ENCODE measurements around the gene FAM170B.

FAM170B gene

GRCh38 chr10:49133706-49134248 is at the start of gene FAM170B:
Gene FAM170B (minus strand): TSS chr10:49134021. CDS start chr10:49133918, 103 bp downstream.
- peaks cover 0 to 20% (median 16%) of the 10 kb centered on the region in 11 experiments; a peak in 19 of 22 replicates for H3K9me3 ChIP-seq (replicated peaks in 1 of 11)
- H3K4me3 ChIP-seq = no peak within 1 kb of the TSS
- H3K9ac ChIP-seq = no peak within 1 kb of the TSS
- no peaks in the 10 kb centered on the region for H4K20me1 ChIP-seq
- peak within 1 kb of the TSS; percentile 43 to 62 (median 55); a peak in 20 of 22 replicates for H3K4me2 ChIP-seq
- no peaks in the 10 kb centered on the region for H3K27me3 ChIP-seq
- peaks cover 25 to 36% (median 34%) of the 10 kb centered on the region in 10 experiments for H3K4me1 ChIP-seq
- no peak for TF ChIP-seq Cebpa-rat (IDR thresholded peaks at IDR 0.05)
- H3K27ac ChIP-seq = no peak within 1 kb of the TSS
- no peaks in the 10 kb centered on the region for H3K36me3 ChIP-seq

DNA sequence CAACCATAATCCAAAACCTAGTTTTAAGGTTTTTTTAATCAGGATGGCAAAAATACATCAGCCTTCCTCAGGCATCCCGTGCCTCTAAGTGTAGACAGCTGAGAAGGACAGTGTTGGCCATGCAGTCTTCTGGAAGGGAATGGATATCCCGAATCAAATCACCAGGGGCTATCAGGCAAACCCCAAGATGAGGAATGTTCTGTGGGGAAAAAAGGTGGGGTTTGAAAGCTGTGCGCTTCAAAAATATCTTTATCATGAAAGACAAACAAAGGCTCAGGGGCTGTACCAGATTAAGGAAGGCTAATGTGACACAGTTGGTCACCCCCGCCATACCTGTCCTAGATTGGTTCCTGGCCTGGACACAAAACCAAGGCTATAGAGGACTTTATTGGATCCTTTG is 49.0 kb upstream of the FAM170B start:
- H3K27ac ChIP-seq = 0 out of 22 replicates have a peak overlapping the region, but pooled peaks of 1 of the 11 experiments have one; percentile 28
- H3K4me3 ChIP-seq = no peak overlapping the region
- no peaks in the 10 kb centered on the region for H3K9me3 ChIP-seq (replicated peaks in 1 of 11)
- H3K36me3 ChIP-seq = peaks cover 0 to 8% (median 0%) of the 10 kb centered on the region in 11 experiments; a peak in 1 of 22 replicates
- no peak for TF ChIP-seq Cebpa-rat (IDR thresholded peaks at IDR 0.05)
- no peak overlapping the region for H3K9ac ChIP-seq
- H3K27me3 ChIP-seq = no peaks in the 10 kb centered on the region
- peaks cover 47 to 100% (median 91%) of the 10 kb centered on the region in 10 experiments for H3K4me1 ChIP-seq
- peak overlapping the region in 5 of 11 experiments; percentile 46 to 98 (median 94); a peak in 9 of 22 replicates for H3K4me2 ChIP-seq
- peaks cover 0 to 40% (median 4%) of the 10 kb centered on the region in 11 experiments; a peak in 9 of 22 replicates for H4K20me1 ChIP-seq

GRCh38 chr10:49180444-49180860 is 46.6 kb upstream of the FAM170B start:
- Histone ChIP-seq H3K27ac (no peak overlapping the region), H4K20me1 (peaks cover 0 to 60% (median 9%) of the 10 kb centered on the region in 11 experiments; a peak in 12 of 22 replicates), H3K9ac (no peak overlapping the region), H3K4me1 (peaks cover 45 to 100% (median 88%) of the 10 kb centered on the region in 10 experiments), H3K9me3 (replicated peaks in 1 of 11) (no peaks in the 10 kb centered on the region), H3K27me3 (no peaks in the 10 kb centered on the region), H3K36me3 (peaks cover 0 to 17% (median 0%) of the 10 kb centered on the region in 11 experiments; a peak in 1 of 22 replicates), H3K4me3 (no peak overlapping the region), H3K4me2 (peak overlapping the region in 7 of 11 experiments; percentile 2 to 96 (median 88); a peak in 11 of 22 replicates)
- TF ChIP-seq Cebpa-rat (IDR thresholded peaks at IDR 0.05) = no peak

DNA sequence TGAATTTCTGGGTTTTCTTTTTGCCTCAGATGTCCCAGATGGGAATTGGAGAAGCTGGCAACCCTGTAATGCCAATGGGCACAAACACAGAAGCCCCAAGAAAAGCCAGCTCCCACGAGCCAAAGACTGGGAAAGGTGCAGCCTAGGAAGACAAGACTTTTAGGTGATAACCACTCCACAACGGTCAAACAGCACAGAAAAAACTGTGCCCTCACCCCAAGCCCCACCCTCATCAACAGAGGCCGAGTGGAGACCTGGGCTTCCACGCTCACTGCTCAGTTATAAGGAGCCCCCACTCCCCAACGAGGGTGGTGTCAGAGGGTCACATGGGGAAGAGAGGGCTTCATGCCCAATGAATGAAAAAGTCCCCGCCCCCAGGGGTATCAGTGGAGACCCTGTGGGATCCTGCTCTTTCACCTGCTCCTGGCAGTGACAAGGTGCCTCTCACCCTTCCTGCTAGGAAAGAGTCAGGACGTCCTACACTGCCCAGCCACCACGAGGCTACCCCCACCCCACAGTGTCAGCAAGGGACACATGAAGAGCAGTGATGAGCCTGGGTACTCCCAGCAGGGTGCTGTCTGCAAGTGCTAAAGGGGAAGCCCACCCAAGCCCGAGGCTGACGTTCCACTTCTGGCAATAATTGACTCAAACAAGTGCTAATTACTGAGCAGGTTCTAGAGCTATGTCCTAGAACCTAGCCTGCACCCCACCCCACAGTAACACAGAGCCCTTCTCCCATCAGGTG is 46.0 kb upstream of the FAM170B start:
- peaks cover 41 to 100% (median 88%) of the 10 kb centered on the region in 10 experiments for H3K4me1 ChIP-seq
- no peak for TF ChIP-seq Cebpa-rat (IDR thresholded peaks at IDR 0.05)

DNA sequence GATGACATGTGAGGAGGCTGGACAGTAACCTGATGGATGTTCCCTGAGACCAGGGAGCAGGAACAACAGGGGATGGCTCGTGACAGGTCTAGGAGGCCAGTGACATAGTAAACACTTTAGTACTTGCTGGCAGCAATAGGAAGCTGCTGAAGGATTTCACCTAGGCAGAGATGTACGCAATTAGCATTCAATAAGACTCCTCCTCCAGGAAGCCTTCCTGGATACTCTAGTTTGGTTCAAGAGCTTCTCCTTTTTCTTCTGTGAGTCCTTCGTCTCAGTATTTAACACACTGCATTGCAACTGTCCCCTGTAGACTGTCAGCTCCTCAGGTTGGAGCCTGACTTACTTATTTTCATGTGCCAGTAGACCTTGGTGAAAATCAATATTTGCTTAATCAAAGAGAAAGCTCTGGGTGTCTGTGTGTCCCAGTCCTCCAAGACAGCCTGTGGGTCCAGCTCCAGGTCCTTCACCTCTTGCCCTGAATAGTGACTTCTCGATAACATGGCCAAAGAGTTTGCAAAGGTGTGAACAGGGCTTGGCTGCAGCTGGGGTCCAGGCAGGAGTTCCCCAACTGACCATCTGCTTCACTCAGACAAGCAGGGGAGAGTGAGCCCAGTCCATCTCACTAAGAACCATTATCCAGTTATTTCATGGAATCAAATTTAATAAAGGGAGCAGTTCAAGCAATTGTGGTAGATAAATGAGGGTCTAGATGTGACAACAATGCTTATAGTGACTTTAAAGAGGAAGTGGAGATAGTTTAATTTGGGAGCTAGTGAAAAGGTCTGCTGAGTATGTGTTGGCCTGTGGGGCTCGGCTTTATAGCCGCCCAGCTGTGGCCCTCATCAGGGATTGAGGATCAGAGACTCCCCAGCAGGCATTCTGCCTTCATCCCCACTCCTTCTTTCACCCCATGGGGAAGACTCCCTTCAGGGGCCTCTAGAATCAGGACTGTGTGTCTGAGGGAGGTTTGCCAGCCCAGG is 45.0 kb upstream of the FAM170B start:
- peak overlapping the region in 4 of 11 experiments; percentile 8 to 91 (median 86); a peak in 7 of 22 replicates for H3K27ac ChIP-seq
- H3K4me1 ChIP-seq = peaks cover 41 to 100% (median 88%) of the 10 kb centered on the region in 10 experiments
- no peaks in the 10 kb centered on the region for H3K9me3 ChIP-seq (replicated peaks in 1 of 11)
- no peak overlapping the region for H3K4me3 ChIP-seq
- H4K20me1 ChIP-seq = peaks cover 0 to 75% (median 26%) of the 10 kb centered on the region in 11 experiments; a peak in 13 of 22 replicates
- peak overlapping the region in 9 of 11 experiments; percentile 19 to 96 (median 80); a peak in 15 of 22 replicates for H3K4me2 ChIP-seq
- no peak for TF ChIP-seq Cebpa-rat (IDR thresholded peaks at IDR 0.05)
- peaks cover 0 to 17% (median 0%) of the 10 kb centered on the region in 11 experiments; a peak in 1 of 22 replicates for H3K36me3 ChIP-seq
- no peaks in the 10 kb centered on the region for H3K27me3 ChIP-seq
- H3K9ac ChIP-seq = peak overlapping the region in 1 of 11 experiments; percentile 44; a peak in 2 of 22 replicates

More for the DNA sequence above, 46.0 kb upstream of the FAM170B start:
- Histone ChIP-seq H3K4me3 (no peak overlapping the region), H3K9me3 (replicated peaks in 1 of 11) (no peaks in the 10 kb centered on the region), H3K9ac (no peak overlapping the region; a peak in 1 of 22 replicates), H3K36me3 (peaks cover 0 to 17% (median 0%) of the 10 kb centered on the region in 11 experiments; a peak in 1 of 22 replicates), H4K20me1 (peaks cover 0 to 65% (median 15%) of the 10 kb centered on the region in 11 experiments; a peak in 12 of 22 replicates), H3K27ac (peak overlapping the region in 2 of 11 experiments; percentile 48 to 90; a peak in 4 of 22 replicates), H3K4me2 (peak overlapping the region in 8 of 11 experiments; percentile 21 to 96 (median 84); a peak in 14 of 22 replicates), H3K27me3 (no peaks in the 10 kb centered on the region)

DNA sequence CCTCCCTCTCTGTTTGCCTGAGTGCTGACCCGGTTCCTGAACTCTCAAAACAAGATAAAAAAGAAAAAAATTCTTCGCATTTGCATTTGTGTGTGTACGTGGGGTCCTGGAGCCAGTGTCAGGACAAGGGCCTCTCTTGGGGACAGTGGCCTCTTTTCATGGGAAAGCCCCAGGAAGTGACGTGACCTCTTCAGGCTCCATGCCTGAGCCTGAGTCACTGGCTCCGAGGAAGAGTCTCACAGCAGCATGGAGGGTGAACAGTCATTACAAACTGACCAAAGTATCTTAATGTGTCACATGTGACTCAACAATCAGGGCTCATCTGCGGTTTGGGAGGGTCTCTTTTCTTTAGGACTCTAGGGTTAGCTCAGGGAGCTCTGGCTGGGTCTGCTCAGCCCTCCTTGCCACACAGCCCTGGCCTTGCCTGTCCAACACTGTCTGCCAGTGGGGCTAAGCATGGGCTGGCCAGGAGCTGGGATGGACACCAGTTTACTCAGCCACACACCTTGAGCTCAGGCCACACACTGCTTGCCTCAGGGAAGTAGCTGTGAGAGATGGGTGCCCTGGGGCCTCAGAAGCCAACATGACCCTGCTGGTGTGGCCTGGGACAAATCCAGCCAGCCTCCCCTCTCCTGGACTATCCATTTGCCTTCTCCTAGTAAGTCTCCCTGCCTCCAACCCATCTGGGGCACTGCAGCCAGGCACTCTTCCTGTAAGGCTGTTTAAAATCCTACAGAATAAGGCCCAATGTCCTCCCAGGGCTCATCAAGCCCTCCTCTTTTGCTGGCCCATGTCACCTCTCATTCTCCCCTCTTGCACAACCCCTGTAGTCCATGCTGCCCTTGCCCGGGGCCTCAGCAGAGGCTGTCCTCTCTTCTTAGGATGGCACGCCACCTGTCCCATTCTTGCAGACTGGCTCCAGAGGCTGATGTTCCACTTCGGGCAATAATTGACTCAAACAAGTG is 43.9 kb upstream of the FAM170B start:
- peak overlapping the region; percentile 25 to 96 (median 65); a peak in 21 of 22 replicates for H3K4me2 ChIP-seq
- peaks cover 0 to 17% (median 0%) of the 10 kb centered on the region in 11 experiments; a peak in 2 of 22 replicates for H3K36me3 ChIP-seq
- TF ChIP-seq Cebpa-rat (IDR thresholded peaks at IDR 0.05) = no peak
- H3K9me3 ChIP-seq (replicated peaks in 1 of 11) = no peaks in the 10 kb centered on the region
- no peak overlapping the region for H3K4me3 ChIP-seq
- peaks cover 0 to 82% (median 37%) of the 10 kb centered on the region in 11 experiments; a peak in 14 of 22 replicates for H4K20me1 ChIP-seq
- peak overlapping the region in 10 of 11 experiments; percentile 30 to 91 (median 63); a peak in 20 of 22 replicates for H3K27ac ChIP-seq
- H3K9ac ChIP-seq = peak overlapping the region in 9 of 11 experiments; percentile 5 to 71 (median 32); a peak in 11 of 22 replicates
- H3K27me3 ChIP-seq = no peaks in the 10 kb centered on the region
- peaks cover 46 to 100% (median 88%) of the 10 kb centered on the region in 10 experiments for H3K4me1 ChIP-seq

Data from BLaER1 treated with 17β-estradiol and CSF1 and Interleukin-3, amounts not matched to agents 10 nM and 100 nM (cell line).